ENCODE results near the gene OR51B4.

Gene OR51B4

DNA sequence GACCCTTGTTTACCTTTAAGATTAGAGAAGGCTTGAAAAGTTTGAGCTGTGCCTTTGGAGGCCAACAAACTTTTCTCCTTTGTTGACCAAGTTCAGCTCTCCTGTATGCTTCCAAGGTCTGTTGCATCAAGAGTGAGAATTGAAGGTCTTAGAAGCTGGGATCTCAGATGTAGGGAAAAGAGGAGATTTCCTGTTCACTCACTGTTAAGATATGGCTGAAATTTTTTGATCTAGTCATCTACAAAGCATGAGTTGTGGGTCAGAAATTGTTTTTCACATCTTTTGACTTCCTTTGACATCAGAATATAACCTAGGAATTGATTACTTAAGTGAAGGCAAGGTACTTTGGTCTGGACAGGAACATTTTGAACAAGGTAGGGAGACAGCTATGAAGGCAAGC, 12.1 kb downstream of the OR51B4 start:
- Histone ChIP-seq H3K9ac (ENCODE audit: low read length) (no peak overlapping the region), H2AFZ (ENCODE audit: low read depth, low read length, severe bottlenecking) (no peak overlapping the region), H3K4me3 (ENCODE audit: insufficient read depth, low read length, poor library complexity, severe bottlenecking) (no peak overlapping the region), H3K9me2 (replicated peaks; ENCODE audit: insufficient read depth, low read length) (no peaks in the 10 kb centered on the region), H4K20me1 (ENCODE audit: low read depth, low read length) (no peaks in the 10 kb centered on the region), H3K36me3 (ENCODE audit: low read length) (no peaks in the 10 kb centered on the region), H3F3A (ENCODE audit: insufficient read depth) (no peaks in the 10 kb centered on the region), H3K79me2 (ENCODE audit: insufficient read depth, low read length) (no peaks in the 10 kb centered on the region), H3K27me3 (ENCODE audit: low read length) (no peaks in the 10 kb centered on the region), H3K27ac (ENCODE audit: low read depth, low read length) (no peak overlapping the region), H3K4me2 (ENCODE audit: low read depth, low read length, poor library complexity, severe bottlenecking) (no peak overlapping the region), H3K9me3 (ENCODE audit: insufficient read depth, low read length) (no peaks in the 10 kb centered on the region)
- TF ChIP-seq, protein P1, sequence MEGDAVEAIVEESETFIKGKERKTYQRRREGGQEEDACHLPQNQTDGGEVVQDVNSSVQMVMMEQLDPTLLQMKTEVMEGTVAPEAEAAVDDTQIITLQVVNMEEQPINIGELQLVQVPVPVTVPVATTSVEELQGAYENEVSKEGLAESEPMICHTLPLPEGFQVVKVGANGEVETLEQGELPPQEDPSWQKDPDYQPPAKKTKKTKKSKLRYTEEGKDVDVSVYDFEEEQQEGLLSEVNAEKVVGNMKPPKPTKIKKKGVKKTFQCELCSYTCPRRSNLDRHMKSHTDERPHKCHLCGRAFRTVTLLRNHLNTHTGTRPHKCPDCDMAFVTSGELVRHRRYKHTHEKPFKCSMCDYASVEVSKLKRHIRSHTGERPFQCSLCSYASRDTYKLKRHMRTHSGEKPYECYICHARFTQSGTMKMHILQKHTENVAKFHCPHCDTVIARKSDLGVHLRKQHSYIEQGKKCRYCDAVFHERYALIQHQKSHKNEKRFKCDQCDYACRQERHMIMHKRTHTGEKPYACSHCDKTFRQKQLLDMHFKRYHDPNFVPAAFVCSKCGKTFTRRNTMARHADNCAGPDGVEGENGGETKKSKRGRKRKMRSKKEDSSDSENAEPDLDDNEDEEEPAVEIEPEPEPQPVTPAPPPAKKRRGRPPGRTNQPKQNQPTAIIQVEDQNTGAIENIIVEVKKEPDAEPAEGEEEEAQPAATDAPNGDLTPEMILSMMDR (IDR thresholded peaks at IDR 0.05; ENCODE audit: insufficient read depth, low read length, poor library complexity, severe bottlenecking) = no peak
- no peak for TF ChIP-seq EZH2phosphoT487 (conservative IDR thresholded peaks at IDR 0.05; ENCODE audit: low read length)

DNA sequence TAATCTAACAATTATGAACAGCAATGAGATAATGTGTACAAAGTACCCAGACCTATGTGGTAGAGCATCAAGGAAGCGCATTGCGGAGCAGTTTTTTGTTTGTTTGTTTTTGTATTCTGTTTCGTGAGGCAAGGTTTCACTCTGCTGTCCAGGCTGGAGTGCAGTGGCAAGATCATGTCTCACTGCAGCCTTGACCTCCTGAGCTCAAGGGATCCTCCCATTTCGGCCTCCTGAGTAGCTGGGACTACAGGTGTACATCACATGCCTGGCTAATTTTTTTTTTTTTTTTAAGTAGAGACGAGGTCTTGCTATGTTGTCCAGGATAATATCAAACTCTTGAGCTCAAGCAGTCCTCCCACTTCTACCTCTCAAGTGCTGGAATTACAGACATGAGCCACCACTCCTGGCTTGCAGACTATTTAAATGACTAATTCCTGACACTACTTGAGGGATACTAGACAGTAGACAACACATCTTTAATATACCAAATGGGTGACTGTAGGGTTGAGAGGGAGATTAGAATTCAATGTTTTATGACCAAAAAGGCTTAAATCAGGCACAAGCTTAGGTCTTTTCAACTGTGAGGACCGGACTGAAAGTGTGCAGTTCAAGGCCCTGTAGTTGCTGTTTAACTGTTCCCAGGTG, 12.7 kb downstream of the OR51B4 start:
- no peak for TF ChIP-seq EZH2phosphoT487 (conservative IDR thresholded peaks at IDR 0.05; ENCODE audit: low read length)
- TF ChIP-seq, protein P1 (IDR thresholded peaks at IDR 0.05; ENCODE audit: insufficient read depth, low read length, poor library complexity, severe bottlenecking) = no peak
- Histone ChIP-seq H3K27me3 (ENCODE audit: low read length) (no peaks in the 10 kb centered on the region), H3K4me2 (ENCODE audit: low read depth, low read length, poor library complexity, severe bottlenecking) (no peak overlapping the region)

DNA sequence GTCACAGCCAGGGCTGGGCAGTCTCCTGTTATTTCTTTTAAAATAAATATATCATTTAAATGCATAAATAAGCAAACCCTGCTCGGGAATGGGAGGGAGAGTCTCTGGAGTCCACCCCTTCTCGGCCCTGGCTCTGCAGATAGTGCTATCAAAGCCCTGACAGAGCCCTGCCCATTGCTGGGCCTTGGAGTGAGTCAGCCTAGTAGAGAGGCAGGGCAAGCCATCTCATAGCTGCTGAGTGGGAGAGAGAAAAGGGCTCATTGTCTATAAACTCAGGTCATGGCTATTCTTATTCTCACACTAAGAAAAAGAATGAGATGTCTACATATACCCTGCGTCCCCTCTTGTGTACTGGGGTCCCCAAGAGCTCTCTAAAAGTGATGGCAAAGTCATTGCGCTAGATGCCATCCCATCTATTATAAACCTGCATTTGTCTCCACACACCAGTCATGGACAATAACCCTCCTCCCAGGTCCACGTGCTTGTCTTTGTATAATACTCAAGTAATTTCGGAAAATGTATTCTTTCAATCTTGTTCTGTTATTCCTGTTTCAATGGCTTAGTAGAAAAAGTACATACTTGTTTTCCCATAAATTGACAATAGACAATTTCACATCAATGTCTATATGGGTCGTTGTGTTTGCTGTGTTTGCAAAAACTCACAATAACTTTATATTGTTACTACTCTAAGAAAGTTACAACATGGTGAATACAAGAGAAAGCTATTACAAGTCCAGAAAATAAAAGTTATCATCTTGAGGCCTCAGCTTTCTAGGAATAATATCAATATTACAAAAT, 13.4 kb downstream of the OR51B4 start:
- Histone ChIP-seq H3K9me2 (replicated peaks; ENCODE audit: insufficient read depth, low read length) (no peaks in the 10 kb centered on the region), H3K9me3 (ENCODE audit: insufficient read depth, low read length) (no peaks in the 10 kb centered on the region), H3K79me2 (ENCODE audit: insufficient read depth, low read length) (no peaks in the 10 kb centered on the region), H3F3A (ENCODE audit: insufficient read depth) (no peaks in the 10 kb centered on the region), H3K36me3 (ENCODE audit: low read length) (no peaks in the 10 kb centered on the region), H3K9ac (ENCODE audit: low read length) (no peak overlapping the region), H3K27ac (ENCODE audit: low read depth, low read length) (no peak overlapping the region), H3K27me3 (ENCODE audit: low read length) (no peaks in the 10 kb centered on the region), H3K4me3 (ENCODE audit: insufficient read depth, low read length, poor library complexity, severe bottlenecking) (no peak overlapping the region), H4K20me1 (ENCODE audit: low read depth, low read length) (no peaks in the 10 kb centered on the region), H2AFZ (ENCODE audit: low read depth, low read length, severe bottlenecking) (no peak overlapping the region), H3K4me2 (ENCODE audit: low read depth, low read length, poor library complexity, severe bottlenecking) (no peak overlapping the region)
- no peak for TF ChIP-seq EZH2phosphoT487 (conservative IDR thresholded peaks at IDR 0.05; ENCODE audit: low read length)
- TF ChIP-seq, protein P1 (IDR thresholded peaks at IDR 0.05; ENCODE audit: insufficient read depth, low read length, poor library complexity, severe bottlenecking) = no peak

More for the DNA sequence above, 12.7 kb downstream of the OR51B4 start:
- Histone ChIP-seq H3K9ac (ENCODE audit: low read length) (no peak overlapping the region), H3K79me2 (ENCODE audit: insufficient read depth, low read length) (no peaks in the 10 kb centered on the region), H2AFZ (ENCODE audit: low read depth, low read length, severe bottlenecking) (no peak overlapping the region), H3K9me2 (replicated peaks; ENCODE audit: insufficient read depth, low read length) (no peaks in the 10 kb centered on the region), H3K27ac (ENCODE audit: low read depth, low read length) (no peak overlapping the region), H3K4me3 (ENCODE audit: insufficient read depth, low read length, poor library complexity, severe bottlenecking) (no peak overlapping the region), H3F3A (ENCODE audit: insufficient read depth) (no peaks in the 10 kb centered on the region), H3K36me3 (ENCODE audit: low read length) (no peaks in the 10 kb centered on the region), H4K20me1 (ENCODE audit: low read depth, low read length) (no peaks in the 10 kb centered on the region), H3K9me3 (ENCODE audit: insufficient read depth, low read length) (no peaks in the 10 kb centered on the region)
